A549 (cell line): Measurements from ENCODE around the gene ATG4B. TPM values are rescaled to one million over a fixed set of nuclear protein-coding genes. Genes with fewer than 3 reads are reported as not detected.

Experiments
- ATAC-seq, 2 experiments: fragments of 200-7000 bp in 1 of 2; fragments of >200 bp in 1 of 2; cut with Nextera tagmentation in 1 of 2; cut with Tn5 transposase in 1 of 2; 3 replicates each; pipeline versions ENCODE4 v1.8.0 to v1.9.1; 2018 to 2020; ENCODE audit warnings: mild to moderate bottlenecking in 1 of 2, moderate library complexity in 1 of 2
- CTCF ChIA-PET: fragments of 300-600 bp; sonication (Branson Sonifier 250); formaldehyde crosslinking; extraction: SDS; loops from one replicate; lab custom pipeline; 2021; ENCODE audit warnings: antibody characterized with exemption, inconsistent platforms; lab: Yijun Ruan, JAX
- POLR2A ChIA-PET: fragments of 350-600 bp; formaldehyde crosslinking; extraction: SDS; loops from one replicate; lab custom pipeline; 2021; ENCODE audit warnings: antibody characterized with exemption, inconsistent platforms; lab: Yijun Ruan, JAX
- DNase-seq, 2 experiments: peaks; one replicate each; pipeline versions ENCODE4 v3.0.0 to v3.0.0-alpha.2; 2011 to 2016; ENCODE audit warnings: low read depth in 1 of 2, low spot score in 1 of 2
- FAIRE-seq: peaks from 2 replicates; lab custom pipeline; 2011; peaks lifted over from hg19 to GRCh38; lab: Jason Lieb, UNC
- H3K27ac ChIP-seq, 2 experiments: fragments of >200 bp; sonication (Bioruptor Twin); formaldehyde crosslinking; 3 replicates each; pipeline ENCODE4 v1.5.1; 2016 to 2017
- H3K4me1 ChIP-seq: fragments of >200 bp; sonication (Bioruptor Twin); formaldehyde crosslinking; 3 replicates; pipeline ENCODE4 v1.6.1; 2016
- H3K4me2 ChIP-seq: fragments of >200 bp; sonication (Bioruptor Twin); formaldehyde crosslinking; 3 replicates; pipeline ENCODE4 v1.6.1; 2016
- H3K4me3 ChIP-seq: fragments of >200 bp; sonication (Bioruptor Twin); formaldehyde crosslinking; 3 replicates; pipeline ENCODE4 v1.5.1; 2016
- H3K9me3 ChIP-seq: fragments of >200 bp; sonication (Bioruptor Twin); formaldehyde crosslinking; 3 replicates; pipeline ENCODE4 v1.6.1; 2016
- CBX2 ChIP-seq: fragments of 200-600 bp; sonication (generic); IDR thresholded peaks from 2 replicates; pipeline ENCODE4 v1.6.1; 2016; ENCODE audit warnings: low read depth, mild to moderate bottlenecking, borderline replicate concordance
- CBX8 ChIP-seq: fragments of 200-600 bp; sonication (generic); IDR thresholded peaks from 2 replicates; pipeline ENCODE4 v1.6.1; 2016
- CEBPB ChIP-seq, 2 experiments: fragments of >200 bp in 1 of 2; sonication (Bioruptor Twin) in 1 of 2; formaldehyde crosslinking in 1 of 2; IDR thresholded peaks; 2 replicates each; pipeline ENCODE4 v1.6.1; 2012 to 2016
- CHD4 ChIP-seq: fragments of 200-600 bp; sonication (generic); IDR thresholded peaks from 2 replicates; pipeline ENCODE4 v1.6.1; 2016; ENCODE audit warnings: antibody characterized with exemption, mild to moderate bottlenecking, borderline replicate concordance
- EHF ChIP-seq: fragments of 250-450 bp; sonication (Bioruptor Pico); IDR thresholded peaks from 2 replicates; pipeline ENCODE4 v1.5.0; 2020; ENCODE audit warnings: mild to moderate bottlenecking
- EP300 ChIP-seq, 2 experiments: fragments of >200 bp; sonication (Bioruptor Twin); formaldehyde crosslinking; IDR thresholded peaks; 2 replicates in 1 of 2; 3 replicates in 1 of 2; pipeline ENCODE4 v1.6.1; 2016 to 2017
- FOSL2 ChIP-seq, 2 experiments: fragments of 450-650 bp in 1 of 2; fragments of >200 bp in 1 of 2; sonication (Bioruptor Twin) in 1 of 2; formaldehyde crosslinking; IDR thresholded peaks; 2 replicates each; pipeline versions ENCODE4 v1.5.0 to v1.6.1; 2016 to 2020; ENCODE audit warnings: mild to moderate bottlenecking in 1 of 2, moderate library complexity in 1 of 2
- FOXS1 ChIP-seq: fragments of 250-450 bp; sonication (Bioruptor Pico); IDR thresholded peaks from 2 replicates; pipeline ENCODE4 v1.5.0; 2020; ENCODE audit warnings: mild to moderate bottlenecking, moderate library complexity
- GATA3 ChIP-seq: IDR thresholded peaks from 2 replicates; pipeline ENCODE4 v1.6.1; 2012; ENCODE audit warnings: borderline replicate concordance
- HDAC2 ChIP-seq: fragments of 200-600 bp; sonication (generic); IDR thresholded peaks from 2 replicates; pipeline ENCODE4 v1.6.1; 2016
- HOXB5 ChIP-seq: fragments of 250-450 bp; sonication (Bioruptor Pico); IDR thresholded peaks from 2 replicates; pipeline ENCODE4 v1.5.0; 2020; ENCODE audit warnings: mild to moderate bottlenecking, moderate library complexity
- JUN ChIP-seq, 2 experiments: fragments of >200 bp; sonication (Bioruptor Twin); formaldehyde crosslinking; IDR thresholded peaks; 2 replicates in 1 of 2; 3 replicates in 1 of 2; pipeline ENCODE4 v1.6.1; 2016 to 2017
- JUNB ChIP-seq: fragments of >200 bp; sonication (Bioruptor Twin); formaldehyde crosslinking; IDR thresholded peaks from 2 replicates; pipeline ENCODE4 v1.6.1; 2016
- MYC ChIP-seq: IDR thresholded peaks from 2 replicates; pipeline ENCODE4 v1.6.1; 2012; ENCODE audit warnings: mild to moderate bottlenecking, inconsistent platforms, low read length, improper control_type of control experiment, borderline replicate concordance
- POLR2AphosphoS2 ChIP-seq: conservative IDR thresholded peaks from 2 replicates; pipeline ENCODE4 v1.6.1; 2012; ENCODE audit warnings: low read length, improper control_type of control experiment, inconsistent platforms
- RCOR1 ChIP-seq: fragments of 150-350 bp; IDR thresholded peaks from 2 replicates; pipeline ENCODE4 v1.6.1; 2014; ENCODE audit warnings: antibody characterized with exemption, low read length, low read depth
- RFX5 ChIP-seq: fragments of 450-650 bp; IDR thresholded peaks from 2 replicates; pipeline ENCODE4 v1.7.1; 2014; ENCODE audit warnings: antibody characterized with exemption, mild to moderate bottlenecking, moderate library complexity
- RNF2 ChIP-seq: fragments of 200-600 bp; sonication (generic); IDR thresholded peaks from 2 replicates; pipeline ENCODE4 v1.6.1; 2016; ENCODE audit warnings: low read depth, mild to moderate bottlenecking, antibody characterized with exemption, moderate library complexity, borderline replicate concordance
- SMC3 ChIP-seq: fragments of >200 bp; sonication (Bioruptor Twin); formaldehyde crosslinking; IDR thresholded peaks from 3 replicates; pipeline ENCODE4 v1.6.1; 2018; ENCODE audit warnings: inconsistent platforms
- TFCP2L1 ChIP-seq: fragments of 250-450 bp; sonication (Bioruptor Pico); IDR thresholded peaks from 2 replicates; pipeline ENCODE4 v1.5.0; 2021; ENCODE audit warnings: mild to moderate bottlenecking
- TP53 ChIP-seq: fragments of 250-450 bp; sonication (Bioruptor Pico); IDR thresholded peaks from 2 replicates; pipeline ENCODE4 v1.5.0; 2021; ENCODE audit warnings: mild to moderate bottlenecking, moderate library complexity
- ZC3H11A ChIP-seq: fragments of 450-650 bp; IDR thresholded peaks from 2 replicates; pipeline ENCODE4 v1.6.1; 2014; ENCODE audit warnings: antibody characterized with exemption, mild to moderate bottlenecking
- ZNF302 ChIP-seq: fragments of 250-450 bp; sonication (Bioruptor Pico); IDR thresholded peaks from 2 replicates; pipeline ENCODE4 v1.9.0; 2021; ENCODE audit warnings: inconsistent platforms, mild to moderate bottlenecking, moderate library complexity
- ZSCAN20 ChIP-seq: fragments of 250-450 bp; sonication (Bioruptor Pico); IDR thresholded peaks from 2 replicates; pipeline ENCODE4 v1.8.0; 2022; ENCODE audit warnings: mild to moderate bottlenecking, moderate library complexity
- WGBS: methylation state at CpG from one replicate; pipeline ENCODE4 v1.1.6; 2017; ENCODE audit errors: missing lambda C conversion rate; 5-methylcytosine and 5-hydroxymethylcytosine counted together
- polyA plus RNA-seq, 4 experiments: library from polyadenylated mRNA; depleted of rRNA in 3 of 4; stranded (reverse); fragments of >200 nt; fragmentation: RNase III in 1 of 4; extraction: RNeasy Plus Mini Kit Qiagen cat#74134 plus additional on column Dnase treatment in 1 of 4; gene quantifications; 2 replicates in 3 of 4; 3 replicates in 1 of 4; pipeline ENCODE4 v1.2.3, GENCODE V29; 2011 to 2017
- TF ChIP-seq, protein P1 (sequence below): fragments of >200 bp; sonication (Bioruptor Twin); formaldehyde crosslinking; IDR thresholded peaks from 2 replicates; pipeline ENCODE4 v1.6.1; 2016
- TF ChIP-seq, protein P2 (sequence below): fragments of 250-450 bp; sonication (Bioruptor Pico); IDR thresholded peaks from 2 replicates; pipeline ENCODE4 v1.5.0; 2021; ENCODE audit warnings: mild to moderate bottlenecking, moderate library complexity, borderline replicate concordance
- TF ChIP-seq, protein P3 (sequence below): IDR thresholded peaks from 2 replicates; pipeline ENCODE4 v1.6.1; 2012
- TF ChIP-seq, protein P4 (sequence below): fragments of >200 bp; sonication (Bioruptor Twin); formaldehyde crosslinking; IDR thresholded peaks from 3 replicates; pipeline ENCODE4 v1.5.1; 2016

ATG4B gene
- polyA plus RNA-seq, 2 of the 4 experiments (the other 2 are of a cell fraction), result 70.3 to 75.2 TPM

DNA sequence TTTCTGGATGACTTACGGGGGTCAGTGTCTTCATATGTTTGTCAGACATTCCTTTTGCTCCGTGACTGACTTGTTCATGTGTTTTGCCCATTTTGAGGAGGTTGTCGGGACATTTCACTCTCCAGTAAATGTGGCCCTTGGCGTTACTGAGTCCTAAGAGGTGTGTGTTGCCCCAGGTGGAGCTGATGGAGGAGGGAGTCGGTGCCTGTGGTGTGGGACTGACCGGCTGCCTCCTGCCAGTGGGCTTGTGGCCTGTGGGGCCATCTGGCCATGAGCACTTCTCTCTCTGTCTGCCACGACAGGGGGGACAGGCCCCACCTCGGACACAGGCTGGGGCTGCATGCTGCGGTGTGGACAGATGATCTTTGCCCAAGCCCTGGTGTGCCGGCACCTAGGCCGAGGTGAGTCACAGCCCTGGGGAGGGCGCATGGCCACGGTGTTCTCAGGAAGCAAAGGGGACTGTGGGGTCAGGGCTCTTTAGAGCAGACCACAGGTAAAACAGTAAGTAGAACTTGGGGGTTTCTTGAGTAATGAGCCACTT is 15.8 kb downstream of the ATG4B start:
- Histone ChIP-seq H3K4me1 (no peaks in the 10 kb centered on the region), H3K9me3 (no peaks in the 10 kb centered on the region), H3K4me3 (no peak overlapping the region), H3K4me2 (no peak overlapping the region), H3K27ac (no peak overlapping the region)
- ChIA-PET CTCF (no interaction called here), POLR2A (no interaction called here)
- TF ChIP-seq TFCP2L1 (CRISPR knock-in tag), result no peak
- TF ChIP-seq ZC3H11A, result no peak
- TF ChIP-seq RNF2, result no peak
- no peak for TF ChIP-seq EP300 (IDR thresholded peaks at IDR 0.05)
- TF ChIP-seq, protein P1, sequence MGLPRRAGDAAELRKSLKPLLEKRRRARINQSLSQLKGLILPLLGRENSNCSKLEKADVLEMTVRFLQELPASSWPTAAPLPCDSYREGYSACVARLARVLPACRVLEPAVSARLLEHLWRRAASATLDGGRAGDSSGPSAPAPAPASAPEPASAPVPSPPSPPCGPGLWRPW, result no peak
- TF ChIP-seq JUNB, result no peak
- no peak for TF ChIP-seq ZSCAN20 (CRISPR knock-in tag)
- TF ChIP-seq GATA3, result no peak
- no peak for TF ChIP-seq FOSL2 (IDR thresholded peaks at IDR 0.05)
- no peak for TF ChIP-seq FOSL2 (CRISPR knock-in tag; IDR thresholded peaks at IDR 0.05)
- no peak for TF ChIP-seq CBX8
- TF ChIP-seq HDAC2, result no peak
- no peak for TF ChIP-seq POLR2AphosphoS2
- TF ChIP-seq CHD4, result no peak
- TF ChIP-seq, protein P2, sequence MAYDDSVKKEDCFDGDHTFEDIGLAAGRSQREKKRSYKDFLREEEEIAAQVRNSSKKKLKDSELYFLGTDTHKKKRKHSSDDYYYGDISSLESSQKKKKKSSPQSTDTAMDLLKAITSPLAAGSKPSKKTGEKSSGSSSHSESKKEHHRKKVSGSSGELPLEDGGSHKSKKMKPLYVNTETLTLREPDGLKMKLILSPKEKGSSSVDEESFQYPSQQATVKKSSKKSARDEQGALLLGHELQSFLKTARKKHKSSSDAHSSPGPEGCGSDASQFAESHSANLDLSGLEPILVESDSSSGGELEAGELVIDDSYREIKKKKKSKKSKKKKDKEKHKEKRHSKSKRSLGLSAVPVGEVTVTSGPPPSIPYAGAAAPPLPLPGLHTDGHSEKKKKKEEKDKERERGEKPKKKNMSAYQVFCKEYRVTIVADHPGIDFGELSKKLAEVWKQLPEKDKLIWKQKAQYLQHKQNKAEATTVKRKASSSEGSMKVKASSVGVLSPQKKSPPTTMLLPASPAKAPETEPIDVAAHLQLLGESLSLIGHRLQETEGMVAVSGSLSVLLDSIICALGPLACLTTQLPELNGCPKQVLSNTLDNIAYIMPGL, result no peak
- TF ChIP-seq CBX2, result no peak
- TF ChIP-seq ZNF302 (CRISPR knock-in tag), result no peak
- TF ChIP-seq MYC, result no peak
- TF ChIP-seq, protein P3, sequence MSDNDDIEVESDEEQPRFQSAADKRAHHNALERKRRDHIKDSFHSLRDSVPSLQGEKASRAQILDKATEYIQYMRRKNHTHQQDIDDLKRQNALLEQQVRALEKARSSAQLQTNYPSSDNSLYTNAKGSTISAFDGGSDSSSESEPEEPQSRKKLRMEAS, result no peak
- no peak for TF ChIP-seq RCOR1
- no peak for TF ChIP-seq SMC3
- WGBS, result 95% methylated on average over 13 of the region's 13 CpGs
- no peak for ATAC-seq
- FAIRE-seq, result no peak
- DNase-seq, result no peak

DNA sequence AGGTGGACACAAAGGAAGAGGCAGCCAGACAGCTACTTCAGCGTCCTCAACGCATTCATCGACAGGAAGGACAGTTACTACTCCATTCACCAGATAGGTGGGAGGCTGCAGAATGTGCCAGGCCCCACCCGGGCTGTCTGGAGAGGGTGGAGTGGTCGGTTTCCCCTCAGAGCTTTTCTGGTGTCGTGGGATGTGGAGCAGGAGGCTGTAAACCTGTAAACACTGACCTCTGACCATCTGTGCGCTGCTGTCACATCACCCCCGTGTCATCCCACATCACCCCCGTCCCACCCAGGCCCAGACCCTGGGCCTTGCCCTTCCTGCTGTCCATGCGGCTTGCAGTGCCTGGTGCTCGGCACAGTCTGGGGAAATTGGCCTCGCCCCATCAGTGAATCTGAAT is 17.1 kb downstream of the ATG4B start:
- ATAC-seq (no peak), DNase-seq (no peak), FAIRE-seq (no peak)
- Histone ChIP-seq H3K4me1 (no peaks in the 10 kb centered on the region), H3K4me2 (no peak overlapping the region), H3K9me3 (no peaks in the 10 kb centered on the region), H3K4me3 (no peak overlapping the region), H3K27ac (no peak overlapping the region)
- WGBS, result 88% methylated on average over 11 of the region's 12 CpGs
- POLR2A ChIA-PET, result no interaction called here
- CTCF ChIA-PET, result no interaction called here
- TF ChIP-seq JUNB (no peak), RNF2 (no peak), POLR2AphosphoS2 (no peak), FOXS1 (CRISPR knock-in tag) (no peak), JUN (IDR thresholded peaks at IDR 0.05) (no peak)

DNA sequence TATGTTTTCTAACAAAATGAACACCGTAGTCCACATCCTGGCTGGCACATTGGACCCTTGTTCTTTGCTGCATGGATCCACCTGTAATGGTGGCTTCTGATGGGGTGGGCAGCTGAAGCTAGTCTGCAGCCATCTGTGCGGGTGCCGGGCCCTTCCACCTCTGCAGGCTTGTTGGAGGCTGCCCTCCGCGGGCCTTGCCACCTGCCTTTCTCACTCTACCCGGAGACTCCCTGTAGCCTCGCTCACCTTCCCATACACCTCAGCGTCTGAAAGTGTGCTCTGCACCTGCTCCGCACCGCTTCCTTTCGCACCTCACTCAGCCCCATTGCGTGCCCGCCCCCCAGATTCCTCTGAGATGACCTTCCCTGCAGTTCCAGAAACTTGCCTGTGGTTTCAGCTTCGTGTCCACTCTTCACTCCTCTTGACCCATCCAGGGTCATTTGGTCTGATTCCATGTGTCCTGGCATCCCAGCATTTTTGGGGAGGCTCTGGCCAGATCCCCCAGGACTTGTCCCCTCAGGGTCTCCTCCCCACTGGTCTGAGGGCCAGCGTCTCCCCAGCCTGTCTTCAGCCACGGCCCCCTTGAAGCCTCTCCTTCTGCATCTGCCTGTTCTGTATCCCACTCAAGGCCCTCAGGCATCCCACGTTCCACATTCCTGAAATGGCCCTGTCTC is 18.2 kb downstream of the ATG4B start:
- Histone ChIP-seq H3K4me2 (no peak overlapping the region), H3K27ac (no peak overlapping the region), H3K4me3 (no peak overlapping the region), H3K9me3 (no peaks in the 10 kb centered on the region), H3K4me1 (no peaks in the 10 kb centered on the region)
- ATAC-seq (no peak), FAIRE-seq (no peak), DNase-seq (no peak)
- CTCF ChIA-PET, result interaction anchor here (1.6 kb wide), 1 partner anchor 9 kb away, joined by 5 read pairs; no protein-coding TSS in a partner anchor
- WGBS, result 90% methylated on average over 17 of the region's 17 CpGs
- POLR2A ChIA-PET, result no interaction called here
- TF ChIP-seq EHF (CRISPR knock-in tag) (no peak), HOXB5 (CRISPR knock-in tag) (no peak), CEBPB (IDR thresholded peaks at IDR 0.05) (no peak), TFCP2L1 (CRISPR knock-in tag) (no peak), RFX5 (no peak), TP53 (no peak)
- TF ChIP-seq, protein P4, sequence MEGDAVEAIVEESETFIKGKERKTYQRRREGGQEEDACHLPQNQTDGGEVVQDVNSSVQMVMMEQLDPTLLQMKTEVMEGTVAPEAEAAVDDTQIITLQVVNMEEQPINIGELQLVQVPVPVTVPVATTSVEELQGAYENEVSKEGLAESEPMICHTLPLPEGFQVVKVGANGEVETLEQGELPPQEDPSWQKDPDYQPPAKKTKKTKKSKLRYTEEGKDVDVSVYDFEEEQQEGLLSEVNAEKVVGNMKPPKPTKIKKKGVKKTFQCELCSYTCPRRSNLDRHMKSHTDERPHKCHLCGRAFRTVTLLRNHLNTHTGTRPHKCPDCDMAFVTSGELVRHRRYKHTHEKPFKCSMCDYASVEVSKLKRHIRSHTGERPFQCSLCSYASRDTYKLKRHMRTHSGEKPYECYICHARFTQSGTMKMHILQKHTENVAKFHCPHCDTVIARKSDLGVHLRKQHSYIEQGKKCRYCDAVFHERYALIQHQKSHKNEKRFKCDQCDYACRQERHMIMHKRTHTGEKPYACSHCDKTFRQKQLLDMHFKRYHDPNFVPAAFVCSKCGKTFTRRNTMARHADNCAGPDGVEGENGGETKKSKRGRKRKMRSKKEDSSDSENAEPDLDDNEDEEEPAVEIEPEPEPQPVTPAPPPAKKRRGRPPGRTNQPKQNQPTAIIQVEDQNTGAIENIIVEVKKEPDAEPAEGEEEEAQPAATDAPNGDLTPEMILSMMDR, result no peak
